M059J (cell line): ENCODE results near the gene ZNF783. TPM values are rescaled to one million over a fixed set of nuclear protein-coding genes. Genes with fewer than 3 reads are reported as not detected.

Experiments
- DNase-seq: peaks from one replicate; pipeline ENCODE4 v3.0.0-alpha.2; 2012; ENCODE audit warnings: low read depth
- total RNA-seq: library from RNA; depleted of rRNA; stranded (reverse); fragments of >200 nt; shearing (Covaris generic); gene quantifications from 2 replicates; pipeline ENCODE4 v1.2.3, GENCODE V29; 2014

ZNF783 gene
- total RNA-seq, 1 experiment from 2014 or later: 3.1 TPM

DNA sequence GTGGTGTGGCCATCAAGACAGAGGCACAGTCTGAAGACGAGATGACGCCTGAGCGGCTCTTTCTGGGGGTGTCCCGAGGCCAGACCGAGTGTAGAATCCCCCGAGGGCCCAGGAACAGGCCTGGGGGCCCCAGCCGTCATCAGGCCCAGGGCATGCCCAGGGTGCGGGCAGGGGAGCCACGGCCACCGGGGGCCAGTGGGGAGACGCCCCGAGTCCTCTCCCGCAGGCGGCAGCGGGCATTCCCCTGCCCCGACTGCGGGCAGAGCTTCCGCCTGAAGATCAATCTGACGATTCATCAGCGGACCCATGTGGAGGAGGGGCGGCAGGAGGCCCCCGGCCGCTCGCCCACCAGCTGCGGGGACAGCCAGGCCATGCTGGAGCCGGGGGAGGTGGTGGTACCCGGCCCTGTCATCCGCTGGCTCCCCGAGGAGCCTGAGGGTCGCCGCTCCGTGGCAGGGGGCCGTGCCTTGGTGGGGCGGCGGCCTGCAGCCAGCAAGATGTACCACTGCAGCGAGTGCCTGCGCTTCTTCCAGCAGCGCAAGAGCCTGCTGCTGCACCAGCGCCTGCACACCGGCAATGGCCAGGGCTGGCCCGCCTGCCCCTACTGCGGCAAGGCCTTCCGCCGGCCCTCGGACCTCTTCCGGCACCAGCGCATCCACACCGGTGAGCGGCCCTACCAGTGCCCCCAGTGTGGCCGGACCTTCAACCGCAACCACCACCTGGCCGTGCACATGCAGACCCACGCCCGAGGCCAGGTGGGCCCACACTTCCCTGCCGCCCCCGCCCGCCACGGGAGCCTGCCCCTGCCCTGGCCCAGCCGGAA, 19.7 kb downstream of the ZNF783 start:
- no peak for DNase-seq

DNA sequence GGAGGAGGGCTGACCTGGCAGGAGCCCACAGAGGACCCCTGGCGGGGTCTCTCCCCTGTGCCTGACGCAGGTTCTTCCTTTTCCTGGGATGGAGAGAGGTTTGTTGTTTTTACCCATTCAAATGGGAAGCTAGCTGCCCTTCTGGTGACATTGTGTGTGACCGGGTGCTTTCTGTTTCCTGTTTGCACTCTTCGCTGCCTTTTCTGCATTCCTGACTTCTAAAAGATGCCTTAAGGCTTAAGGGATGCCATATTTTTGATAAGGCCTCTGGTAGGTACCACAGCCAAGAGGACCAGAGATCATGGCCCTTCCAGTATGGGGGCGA, 20.3 kb downstream of the ZNF783 start:
- DNase-seq: no peak

DNA sequence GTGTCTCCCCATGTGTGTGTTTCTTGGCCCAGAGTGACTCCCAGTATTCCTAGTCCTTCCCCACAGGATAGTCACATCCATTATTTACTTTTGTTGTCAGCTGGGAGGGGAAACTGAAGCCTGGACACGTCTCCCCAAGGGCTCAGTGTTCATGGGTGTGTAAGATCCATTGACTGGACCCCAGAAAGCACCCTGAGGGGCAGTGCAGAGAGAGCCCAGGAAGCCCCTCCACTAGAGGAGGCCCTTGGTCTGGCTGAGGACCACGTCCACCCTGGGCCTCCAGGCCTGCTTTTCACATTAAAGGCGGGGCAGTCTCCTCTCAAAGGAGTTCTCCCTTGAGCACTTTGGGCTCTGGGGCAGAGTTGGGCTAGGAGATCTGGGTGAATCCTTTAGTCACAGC, 21.3 kb downstream of the ZNF783 start:
- DNase-seq: no peak

DNA sequence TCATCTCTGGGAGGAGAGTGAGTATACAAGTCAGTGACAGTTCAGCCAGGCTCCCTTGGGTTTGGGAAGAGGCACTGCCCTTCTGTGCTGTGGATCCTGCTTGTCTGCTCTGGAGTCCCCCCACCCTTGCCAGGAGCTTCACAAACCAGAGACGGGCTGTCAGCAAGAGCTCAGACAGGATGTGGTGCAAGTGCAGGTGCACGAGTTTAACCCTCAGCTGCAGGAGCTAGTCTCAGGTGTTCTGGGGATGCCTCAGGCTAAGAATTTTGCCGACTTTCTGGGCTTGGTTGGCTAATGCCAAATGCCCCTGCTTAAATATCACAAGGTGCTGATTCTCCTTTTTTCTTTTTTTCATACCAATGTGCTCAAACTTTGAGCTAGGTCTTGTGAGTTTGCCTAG, 22.3 kb downstream of the ZNF783 start:
- no peak for DNase-seq

DNA sequence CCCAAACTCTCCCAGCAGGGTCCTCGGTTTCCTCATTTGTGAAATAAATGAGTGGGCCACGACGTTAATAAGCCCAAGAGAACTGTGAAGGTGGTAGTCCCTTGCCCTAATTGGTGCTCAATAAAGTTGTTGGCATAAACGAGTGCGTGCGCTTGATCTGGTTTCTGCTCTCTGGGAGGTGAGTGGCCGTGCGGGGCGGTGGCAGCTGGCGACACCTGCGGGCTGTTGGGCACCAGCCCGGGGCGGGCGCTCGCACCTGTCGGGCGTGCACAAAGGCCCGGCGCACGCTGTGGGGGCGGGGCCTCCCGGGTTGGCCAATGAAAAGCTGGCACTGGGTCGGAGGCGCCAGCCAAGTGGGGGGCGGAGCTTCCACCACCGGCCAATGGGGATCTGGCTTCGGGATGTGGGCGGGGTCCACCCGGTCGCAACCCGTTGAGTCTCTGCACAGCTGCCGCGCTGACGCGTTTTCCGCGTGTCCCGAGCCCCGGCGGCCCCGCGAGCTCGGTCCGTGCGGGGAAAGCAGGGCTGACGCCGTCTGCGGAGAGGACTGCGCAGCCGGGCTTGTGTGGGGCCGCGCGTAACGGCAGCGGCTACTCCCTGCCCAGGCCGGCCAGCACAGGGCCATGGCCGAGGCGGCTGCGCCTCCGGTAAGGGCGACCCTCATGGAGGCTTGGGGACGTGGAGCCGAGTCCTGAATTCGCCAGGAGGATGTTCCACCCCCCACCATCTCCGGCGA, 23.0 kb downstream of the ZNF783 start:
- DNase-seq: peak; percentile 71

DNA sequence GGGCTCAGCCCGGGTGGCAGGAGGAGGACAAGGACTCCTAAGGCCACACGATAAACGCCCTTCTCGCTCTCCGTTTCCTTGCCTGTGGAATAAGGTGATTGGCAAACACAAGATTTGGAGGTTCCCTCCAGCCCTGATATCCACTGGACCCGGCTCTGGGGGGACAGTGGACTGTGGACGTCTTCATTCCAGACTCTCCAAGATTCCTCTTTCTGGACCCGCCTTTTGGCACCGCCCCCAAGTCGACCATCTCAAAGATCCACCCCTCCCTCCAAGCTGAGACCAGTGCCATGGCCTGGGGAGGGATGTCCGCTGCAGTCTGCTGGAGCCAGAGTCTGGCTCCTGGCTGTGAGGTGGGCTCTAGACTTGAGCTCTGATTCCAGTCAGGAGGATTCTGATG, 23.6 kb downstream of the ZNF783 start:
- no peak for DNase-seq

DNA sequence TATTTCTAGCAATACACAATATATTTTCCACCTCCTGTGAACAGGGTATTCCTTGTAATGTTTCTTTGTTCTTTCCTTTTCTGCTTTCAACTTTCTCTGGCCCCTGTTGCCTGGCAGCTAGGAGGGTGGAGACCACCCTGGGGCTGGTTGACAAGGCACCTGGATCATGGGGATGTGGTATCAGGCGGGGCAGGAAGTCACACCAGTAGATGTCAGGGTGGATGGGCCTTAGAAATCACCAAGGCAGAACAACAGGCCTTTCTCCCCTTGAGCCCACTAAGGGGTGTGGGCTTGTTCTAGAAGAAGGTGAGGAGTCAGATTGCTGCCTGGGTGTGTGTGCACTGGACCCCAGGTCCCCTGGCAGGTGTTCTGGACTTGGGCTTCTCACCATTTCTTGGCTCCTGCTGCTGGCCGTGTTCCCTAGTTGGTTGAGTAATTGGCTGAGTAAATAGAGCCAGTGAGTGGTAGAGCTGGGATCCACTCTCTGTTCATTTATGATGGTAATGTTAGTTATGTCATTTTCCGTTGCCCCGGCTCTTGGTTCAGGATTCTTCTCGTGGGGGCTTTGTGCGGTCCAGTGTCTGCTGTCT, 24.9 kb downstream of the ZNF783 start:
- no peak for DNase-seq

DNA sequence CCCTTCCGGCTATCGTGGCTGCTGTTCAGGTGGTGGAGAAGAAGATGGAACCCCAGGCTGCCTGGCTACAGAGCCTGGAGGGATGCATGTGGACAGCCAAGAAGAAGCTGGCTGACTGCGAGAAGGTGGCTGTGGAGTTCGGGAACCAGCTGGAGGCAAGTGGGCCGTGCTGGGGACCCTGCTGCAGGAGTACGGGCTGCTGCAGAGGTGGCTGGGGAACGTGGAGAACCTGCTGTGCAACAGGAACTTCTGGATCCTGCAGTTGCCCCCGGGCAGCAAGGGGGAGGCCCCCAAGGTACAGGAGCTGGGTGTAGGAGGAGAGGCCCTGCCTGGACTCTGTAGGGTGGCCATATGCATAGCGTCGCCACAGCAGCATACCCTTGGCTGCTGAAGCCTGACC, 25.6 kb downstream of the ZNF783 start:
- DNase-seq: no peak

DNA sequence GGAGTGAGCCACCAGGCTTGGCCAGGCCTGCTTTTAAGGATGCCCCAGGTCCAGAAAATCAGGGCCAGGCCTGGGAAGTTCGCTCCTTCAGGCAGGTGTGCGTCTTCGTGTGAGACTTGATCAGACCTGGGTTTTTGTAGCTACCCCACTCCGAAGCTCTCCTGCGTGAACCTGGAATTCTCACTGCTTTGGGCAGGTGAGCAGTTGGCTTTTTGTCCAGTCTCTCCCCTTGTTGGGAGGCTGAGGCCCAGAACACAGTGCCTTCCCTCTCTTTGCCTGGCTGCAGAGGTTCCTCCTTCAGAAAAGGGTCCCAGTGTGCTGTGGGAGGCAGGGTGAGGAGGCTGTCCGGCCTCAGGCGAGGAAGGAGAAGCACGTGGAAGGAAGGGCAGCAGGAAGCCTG, 27.3 kb downstream of the ZNF783 start:
- DNase-seq: no peak

DNA sequence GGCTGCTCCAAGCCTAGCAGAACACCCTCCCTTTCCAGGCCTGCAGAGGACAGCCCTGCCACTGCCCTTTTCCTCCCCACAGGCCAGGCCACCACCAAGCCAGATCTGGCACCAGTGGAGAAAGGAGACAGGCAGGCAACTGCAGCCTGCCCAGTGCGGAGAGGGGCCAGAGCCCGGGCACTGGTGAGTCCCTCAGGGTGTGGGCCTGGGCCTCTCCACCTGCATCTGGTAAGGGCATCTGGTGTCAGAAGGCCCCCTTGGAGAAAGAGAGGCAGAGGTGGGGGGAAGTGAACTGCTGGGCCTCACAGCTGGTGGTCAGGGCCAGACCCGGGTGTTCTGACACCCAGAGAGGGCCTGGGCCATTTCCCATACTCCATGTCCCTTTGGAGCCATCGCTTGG, 27.9 kb downstream of the ZNF783 start:
- no peak for DNase-seq

DNA sequence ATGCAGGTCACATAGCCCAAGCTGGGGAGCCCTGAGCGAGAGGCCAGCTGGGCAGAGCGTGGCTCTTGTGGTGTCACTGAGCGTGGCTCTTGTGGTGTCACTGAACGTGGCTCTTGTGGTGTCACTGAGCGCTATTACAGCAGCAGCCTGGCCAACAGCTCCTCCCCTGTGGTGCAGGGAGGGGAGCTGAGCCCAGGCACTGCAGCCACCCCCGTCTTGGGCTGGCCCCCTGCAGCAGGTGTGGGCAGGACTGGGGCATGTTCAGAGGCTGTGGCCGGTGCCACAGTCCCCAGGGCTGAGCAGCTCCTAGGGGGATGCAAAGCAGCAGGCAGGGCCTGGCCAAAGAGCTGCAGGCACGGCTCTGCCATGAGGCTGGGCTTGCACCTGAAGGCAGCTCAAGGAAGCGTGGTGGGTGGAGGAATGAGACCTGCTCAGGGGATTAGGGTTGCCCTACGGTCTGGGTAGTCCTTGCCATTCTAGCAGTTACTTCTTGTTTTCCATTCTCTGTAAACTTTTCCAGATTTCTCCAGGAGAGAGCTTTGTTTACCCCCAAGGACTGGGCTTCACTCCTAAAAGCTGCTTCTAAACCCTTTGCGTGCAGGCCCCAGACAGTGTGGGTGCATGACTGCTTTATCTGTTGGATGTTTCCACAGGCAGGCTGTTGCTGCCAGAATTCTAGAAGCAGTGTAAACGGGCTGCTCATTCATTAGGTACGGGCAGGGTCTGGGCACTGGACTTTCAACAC, 29.2 kb downstream of the ZNF783 start:
- DNase-seq: no peak

DNA sequence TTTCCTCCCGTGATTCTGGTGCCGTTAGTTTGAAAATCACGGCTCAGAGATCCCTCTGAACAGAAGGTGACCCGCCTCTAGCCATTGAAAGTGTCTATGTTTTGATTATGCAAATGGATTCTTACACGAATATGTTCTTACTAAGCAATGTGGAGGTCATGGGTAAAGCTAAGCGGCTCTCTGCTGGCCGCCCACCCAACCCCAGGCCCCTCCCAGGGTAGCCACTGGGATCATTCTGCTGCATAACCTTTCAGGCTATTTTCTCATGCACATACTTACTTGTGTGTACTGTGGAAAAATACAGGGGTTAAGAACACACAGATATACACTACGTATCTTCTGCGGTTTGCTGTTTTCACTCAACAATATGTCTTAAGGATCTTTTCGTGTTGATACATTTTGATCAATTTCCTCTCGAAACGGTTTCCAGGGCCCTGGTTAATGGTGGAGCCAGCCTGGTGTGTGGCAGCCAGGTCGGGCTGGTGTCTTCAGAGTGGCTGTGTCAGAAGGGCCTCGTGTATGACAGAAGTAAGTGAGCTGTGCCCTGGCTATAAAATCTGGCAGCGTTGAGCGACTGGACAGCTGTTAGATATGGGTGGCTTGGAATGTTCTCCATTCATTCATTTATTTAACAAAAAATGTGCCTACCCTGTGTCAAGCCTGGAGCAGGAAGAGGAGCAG, 29.9 kb downstream of the ZNF783 start:
- DNase-seq: no peak

DNA sequence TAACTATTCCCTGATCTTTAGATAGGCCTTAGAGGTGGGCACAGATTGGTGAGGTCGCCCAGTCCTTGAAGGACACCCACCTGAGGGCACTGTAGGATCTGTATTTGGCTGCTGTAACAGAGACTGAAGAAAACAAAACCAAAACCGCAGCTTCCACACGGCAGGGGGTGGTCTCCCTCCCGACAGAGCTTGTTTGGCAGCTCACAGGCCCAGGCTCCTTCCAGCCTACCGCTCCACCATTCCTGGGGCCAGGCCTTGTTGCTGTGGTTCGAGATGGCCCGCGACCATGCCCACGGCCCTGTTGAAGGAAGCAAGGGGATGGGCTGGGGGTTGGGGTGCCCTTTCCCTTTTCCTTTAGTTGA, 30.4 kb downstream of the ZNF783 start:
- DNase-seq: no peak

DNA sequence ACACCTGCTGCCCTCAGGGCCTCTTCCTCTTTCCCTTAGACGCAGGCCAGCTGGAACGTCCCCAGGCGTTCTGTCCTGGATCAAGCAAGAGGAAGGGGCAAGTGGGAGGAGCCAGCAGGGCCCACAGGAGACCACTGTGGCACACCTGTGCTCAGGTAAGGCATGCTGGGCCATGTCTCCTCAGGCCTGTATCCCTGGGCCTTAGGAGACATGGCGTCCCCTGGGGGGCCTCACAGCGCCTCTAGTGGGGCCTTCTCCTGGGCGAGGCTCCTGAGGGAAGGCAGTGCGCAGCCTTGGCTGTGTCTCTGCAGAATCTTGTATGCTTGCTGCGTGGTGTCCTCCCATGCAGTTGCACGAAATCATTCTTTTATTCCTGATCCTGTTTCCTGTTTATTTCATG, 31.3 kb downstream of the ZNF783 start:
- no peak for DNase-seq

DNA sequence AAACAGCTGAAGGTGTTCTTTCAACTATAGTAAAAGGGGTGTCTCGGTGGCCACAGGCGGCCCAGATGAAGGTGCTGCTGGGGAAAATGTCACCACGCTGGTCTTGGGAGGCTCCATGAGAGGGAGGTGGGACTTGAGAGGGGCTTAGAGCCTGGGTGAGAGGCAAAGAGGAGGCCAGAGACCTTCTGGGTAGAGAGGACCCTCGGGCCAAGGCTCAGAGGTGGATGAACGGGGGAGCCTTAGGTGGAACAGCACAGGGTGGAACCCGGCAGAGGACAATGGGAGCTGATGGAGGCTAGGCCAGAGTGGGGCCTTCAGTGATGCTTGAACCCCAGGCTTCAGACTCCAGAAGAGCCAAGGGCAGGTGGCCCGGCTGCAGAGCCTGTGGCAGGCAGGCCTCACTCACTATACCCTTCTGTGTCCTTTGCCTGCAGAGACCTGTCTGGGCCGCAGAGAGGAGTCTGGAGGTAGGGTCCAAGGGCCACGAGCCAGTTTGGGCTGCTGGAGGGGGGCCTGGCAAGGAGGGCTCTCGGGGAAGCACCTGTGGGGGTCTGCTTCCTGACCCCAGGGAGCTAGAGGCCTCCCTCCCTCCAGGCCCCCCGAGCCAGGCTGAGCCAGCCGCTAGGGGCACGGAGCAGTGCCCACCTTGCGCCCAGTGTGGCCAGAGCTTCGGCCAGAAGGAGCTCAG, 32.1 kb downstream of the ZNF783 start:
- DNase-seq: no peak

DNA sequence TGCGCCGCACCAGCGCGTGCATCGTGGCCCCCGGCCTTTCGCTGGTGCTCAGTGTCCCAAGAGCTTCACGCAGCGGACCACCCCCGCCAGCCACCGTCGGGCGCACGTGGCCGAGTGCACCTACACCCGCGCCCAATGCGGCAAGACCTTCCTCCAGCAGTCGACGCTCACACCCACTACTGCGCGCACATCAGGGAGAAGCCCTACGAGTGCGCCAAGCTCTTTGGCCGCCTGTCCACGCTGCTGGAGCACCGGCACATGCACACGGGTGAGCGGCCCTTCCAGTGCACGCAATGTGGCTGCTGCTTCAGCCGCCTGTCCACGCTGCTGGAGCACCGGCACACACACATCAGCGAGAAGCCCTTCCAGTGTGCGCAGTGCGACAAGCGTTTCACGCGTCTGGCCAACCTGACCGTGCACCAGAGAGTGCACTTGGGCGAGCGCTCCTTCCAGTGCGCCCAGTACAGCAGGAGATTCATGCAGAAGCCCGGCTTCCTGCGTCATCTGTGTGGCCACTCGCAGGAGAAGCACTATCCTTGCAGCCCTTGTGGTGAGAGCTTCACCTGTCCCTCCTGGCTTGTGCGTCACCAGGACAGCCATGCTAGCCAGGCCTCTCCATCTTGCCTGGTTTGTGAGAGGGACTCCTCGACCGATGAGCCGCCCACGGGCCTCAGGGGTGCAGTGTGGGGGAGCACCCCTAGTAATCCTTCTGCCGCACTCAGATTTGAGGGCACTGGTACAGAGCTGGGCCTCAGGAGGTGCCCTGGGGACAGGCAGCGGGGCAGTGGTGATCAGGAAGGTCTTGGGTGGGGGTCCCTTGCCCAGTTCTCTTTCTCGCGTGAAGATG, 32.9 kb downstream of the ZNF783 start:
- no peak for DNase-seq

DNA sequence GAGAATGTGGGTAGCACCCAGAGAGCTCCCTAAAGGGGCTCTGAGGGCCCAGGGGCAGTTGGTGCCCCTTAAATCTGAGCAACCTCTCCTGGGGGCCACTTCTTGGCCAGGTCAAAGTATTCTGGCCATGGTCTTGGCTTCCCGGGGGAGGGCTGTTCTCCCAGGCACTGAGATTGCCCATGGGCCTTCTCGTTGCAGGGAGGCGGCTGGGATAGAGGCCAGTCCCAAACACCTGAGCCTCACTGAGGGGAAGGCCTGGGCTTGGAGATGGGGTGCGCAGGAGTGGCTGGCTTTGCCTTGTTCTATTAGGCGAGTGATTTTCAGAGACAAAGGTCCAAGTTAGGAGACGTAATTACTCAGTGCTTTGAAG, 33.5 kb downstream of the ZNF783 start:
- no peak for DNase-seq

DNA sequence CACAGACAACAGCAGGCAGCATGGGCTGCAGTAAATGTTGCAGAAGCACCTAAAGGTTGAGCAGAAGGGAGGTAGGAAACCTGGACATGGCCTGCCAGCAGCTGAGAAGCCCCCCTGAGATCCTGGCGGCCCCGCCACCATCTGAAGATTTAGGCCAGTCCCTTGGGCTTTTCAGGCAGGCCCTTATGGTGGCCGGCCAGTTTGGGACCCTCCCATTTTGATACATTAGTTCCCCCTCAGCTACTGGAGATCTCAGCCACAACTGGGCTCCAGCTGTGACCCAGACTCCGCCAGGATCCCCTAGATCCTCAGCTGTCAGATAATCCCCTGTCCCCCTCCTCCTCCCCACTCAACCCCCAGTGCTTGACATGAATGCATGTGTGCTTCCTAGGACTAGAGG, 34.4 kb downstream of the ZNF783 start:
- DNase-seq: no peak

DNA sequence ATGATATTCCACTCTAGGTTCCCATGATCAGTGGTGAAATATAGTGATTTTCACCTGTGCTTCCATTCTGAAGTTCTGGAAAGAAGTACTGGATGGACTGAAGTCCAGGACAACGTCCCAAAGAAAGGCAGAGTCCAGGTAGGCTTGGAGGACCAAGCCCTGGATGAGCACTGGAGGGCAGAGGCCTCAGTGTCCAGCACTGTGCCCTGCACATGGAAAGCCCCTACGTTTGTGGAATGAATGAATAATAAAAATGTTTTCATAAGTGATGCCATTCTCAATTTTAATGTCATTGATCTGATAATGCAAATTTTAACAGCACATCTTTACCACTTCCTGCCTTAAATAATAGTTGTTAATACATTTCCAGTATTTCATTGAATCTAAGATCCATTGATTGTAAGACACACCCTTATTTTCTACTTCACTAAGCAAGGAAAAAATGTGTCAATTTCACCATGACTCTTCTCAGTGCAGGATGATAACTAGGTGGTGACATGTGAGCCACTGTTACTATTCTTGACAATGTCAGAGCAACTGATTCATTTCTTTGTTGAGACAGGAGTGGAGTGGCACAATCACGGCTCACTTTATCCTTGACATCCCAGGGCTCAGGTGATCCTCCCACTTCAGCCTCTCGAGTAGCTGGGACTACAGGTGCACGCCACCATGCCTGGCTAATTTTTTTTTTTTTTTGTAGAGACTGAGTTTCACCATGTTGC, 35.2 kb downstream of the ZNF783 start:
- DNase-seq: no peak
